IMR-90 (cell line): Measurements from ENCODE around the gene COPZ2. TPM values are rescaled to one million over a fixed set of nuclear protein-coding genes. Genes with fewer than 3 reads are reported as not detected.

ENCODE experiments used
- ATAC-seq: fragments of 200-7000 bp; cut with Tn5 transposase; 2 replicates; pipeline ENCODE4 v1.9.1; 2020; ENCODE audit warnings: low read depth, mild to moderate bottlenecking, moderate library complexity
- BruUV-seq: library from RNA; stranded (reverse); fragments of 400-500 nt; replicated peaks from 2 replicates; lab custom pipeline; 2021; lab: Mats Ljungman, UMichigan
- CTCF ChIA-PET: fragments of 300-600 bp; formaldehyde crosslinking; extraction: SDS; loops from one replicate; lab custom pipeline; 2021; ENCODE audit warnings: antibody characterized with exemption; lab: Yijun Ruan, JAX
- POLR2A ChIA-PET: fragments of 300-600 bp; sonication (Branson Sonifier 250); formaldehyde crosslinking; loops from one replicate; lab custom pipeline; 2022; ENCODE audit warnings: antibody characterized with exemption; ENCODE audit not compliant: unreplicated experiment; lab: Charles Lee
- DNase-seq: peaks from one replicate; pipeline ENCODE4 v3.0.0; 2013
- H2AFZ ChIP-seq: replicated peaks from 2 replicates; pipeline ENCODE3; 2013; ENCODE audit warnings: low read length, mild to moderate bottlenecking; ENCODE audit not compliant: poor library complexity
- H2AK5ac ChIP-seq: 2 replicates; pipeline ENCODE4 v1.6.1; 2013; ENCODE audit warnings: low read depth, low read length, inconsistent platforms
- H2AK9ac ChIP-seq: replicated peaks from 2 replicates; pipeline ENCODE3; 2013; ENCODE audit warnings: mild to moderate bottlenecking, low read depth, low read length, moderate library complexity; ENCODE audit not compliant: poor library complexity
- H2BK120ac ChIP-seq: 2 replicates; pipeline ENCODE4 v1.6.1; 2013; ENCODE audit warnings: low read depth, low read length, inconsistent platforms
- H2BK15ac ChIP-seq: 3 replicates; pipeline ENCODE4 v1.6.1; 2013; ENCODE audit warnings: low read depth, low read length, inconsistent platforms
- H2BK20ac ChIP-seq: 2 replicates; pipeline ENCODE4 v1.6.1; 2013; ENCODE audit warnings: low read depth, mild to moderate bottlenecking, inconsistent platforms, low read length, moderate library complexity
- H2BK5ac ChIP-seq: 2 replicates; pipeline ENCODE4 v1.6.1; 2013; ENCODE audit warnings: mild to moderate bottlenecking, low read depth, low read length, inconsistent platforms; ENCODE audit not compliant: poor library complexity, severe bottlenecking
- H3K14ac ChIP-seq: replicated peaks from 2 replicates; pipeline ENCODE4 v1.6.1; 2013; ENCODE audit warnings: low read depth, low read length, inconsistent platforms
- H3K18ac ChIP-seq: 2 replicates; pipeline ENCODE4 v1.6.1; 2013; ENCODE audit warnings: low read depth, low read length, control low read depth
- H3K23ac ChIP-seq: 2 replicates; pipeline ENCODE4 v1.6.1; 2013; ENCODE audit warnings: low read depth, low read length, inconsistent platforms
- H3K27ac ChIP-seq: 2 replicates; pipeline ENCODE4 v1.5.1; 2013; ENCODE audit warnings: mild to moderate bottlenecking, control low read depth, low read length; ENCODE audit not compliant: insufficient read depth
- H3K27me3 ChIP-seq: 2 replicates; pipeline ENCODE4 v1.6.1; 2013; ENCODE audit warnings: low read length; ENCODE audit not compliant: control insufficient read depth, insufficient read depth
- H3K36me3 ChIP-seq: 2 replicates; pipeline ENCODE4 v1.6.1; 2013; ENCODE audit warnings: low read length, mixed read lengths; ENCODE audit not compliant: control insufficient read depth, insufficient read depth
- H3K4ac ChIP-seq: 2 replicates; pipeline ENCODE4 v1.6.1; 2013; ENCODE audit warnings: low read depth, low read length, inconsistent platforms
- H3K4me1 ChIP-seq: 2 replicates; pipeline ENCODE4 v1.6.1; 2013; ENCODE audit warnings: low read length, mixed read lengths; ENCODE audit not compliant: control insufficient read depth, insufficient read depth
- H3K4me2 ChIP-seq: 2 replicates; pipeline ENCODE4 v1.6.1; 2013; ENCODE audit warnings: low read depth, mild to moderate bottlenecking, control low read depth, low read length, moderate library complexity
- H3K4me3 ChIP-seq: 2 replicates; pipeline ENCODE4 v1.5.1; 2013; ENCODE audit warnings: low read depth, mild to moderate bottlenecking, control low read depth, low read length, moderate library complexity; ENCODE audit not compliant: insufficient read depth
- H3K56ac ChIP-seq: 2 replicates; pipeline ENCODE4 v1.6.1; 2013; ENCODE audit warnings: low read length, inconsistent platforms; ENCODE audit not compliant: insufficient read depth; ENCODE audit errors: extremely low read depth
- H3K79me1 ChIP-seq, 2 experiments: 2 replicates each; pipeline ENCODE4 v1.6.1; 2013; ENCODE audit warnings: low read length in 2 of 2, inconsistent platforms in 1 of 2, low read depth in 1 of 2
- H3K9ac ChIP-seq: 2 replicates; pipeline ENCODE4 v1.6.1; 2013; ENCODE audit warnings: low read depth, low read length, control low read depth
- H3K9me1 ChIP-seq: 2 replicates; pipeline ENCODE4 v1.6.1; 2013; ENCODE audit warnings: low read length, inconsistent platforms; ENCODE audit not compliant: insufficient read depth
- H3K9me3 ChIP-seq: 2 replicates; pipeline ENCODE4 v1.6.1; 2013; ENCODE audit warnings: low read length; ENCODE audit not compliant: control insufficient read depth, insufficient read depth
- H4K20me1 ChIP-seq: 2 replicates; pipeline ENCODE4 v1.6.1; 2013; ENCODE audit warnings: low read length, inconsistent platforms; ENCODE audit not compliant: insufficient read depth
- H4K5ac ChIP-seq: 2 replicates; pipeline ENCODE4 v1.6.1; 2013; ENCODE audit warnings: mild to moderate bottlenecking, low read depth, low read length, control low read depth
- H4K8ac ChIP-seq, 2 experiments: 2 replicates each; pipeline ENCODE4 v1.6.1; 2013; ENCODE audit warnings: low read depth in 2 of 2, low read length in 2 of 2, control low read depth in 1 of 2, inconsistent platforms in 1 of 2
- H4K91ac ChIP-seq: 2 replicates; pipeline ENCODE4 v1.6.1; 2013; ENCODE audit warnings: low read depth, low read length, inconsistent platforms; ENCODE audit not compliant: insufficient read depth
- BHLHE40 ChIP-seq: fragments of 150-350 bp; IDR thresholded peaks from 2 replicates; pipeline ENCODE4 v1.6.1; 2016; ENCODE audit warnings: mild to moderate bottlenecking, low read depth, low read length
- CHD1 ChIP-seq: IDR thresholded peaks from 2 replicates; pipeline ENCODE4 v1.6.1; 2012; ENCODE audit warnings: low read depth, low read length, improper control_type of control experiment
- CTCF ChIP-seq: conservative IDR thresholded peaks from 2 replicates; pipeline ENCODE4 v1.5.1; 2012; ENCODE audit warnings: mild to moderate bottlenecking, low read depth, low read length, improper control_type of control experiment
- MXI1 ChIP-seq: IDR thresholded peaks from 2 replicates; pipeline ENCODE4 v1.6.1; 2012; ENCODE audit warnings: low read depth, mild to moderate bottlenecking, low read length, moderate library complexity, borderline replicate concordance
- RCOR1 ChIP-seq: IDR thresholded peaks from 2 replicates; pipeline ENCODE4 v1.6.1; 2012; ENCODE audit warnings: mild to moderate bottlenecking, low read length, improper control_type of control experiment; ENCODE audit not compliant: insufficient replicate concordance
- SMC3 ChIP-seq: fragments of 150-350 bp; IDR thresholded peaks from 2 replicates; pipeline ENCODE4 v1.6.1; 2016; ENCODE audit warnings: low read depth, mild to moderate bottlenecking, antibody characterized with exemption, low read length, moderate library complexity
- WGBS, 2 experiments: methylation state at CpG; one replicate each; pipeline versions ENCODE4 v1.1.5 to v1.1.7; 2013; ENCODE audit warnings: missing lambda C conversion rate in 2 of 2; ENCODE audit not compliant: insufficient read length in 1 of 2; ENCODE audit errors: extremely low coverage in 2 of 2; 5-methylcytosine and 5-hydroxymethylcytosine counted together
- dilution Hi-C: fragments of 300-500 bp; cut with HindIII; formaldehyde crosslinking; loops from one replicate; pipeline ENCODE4 v1.14.3; 2018; ENCODE audit warnings: low sequenced_read_pairs; ENCODE audit not compliant: unreplicated experiment
- in situ Hi-C: fragments of 300-500 bp; cut with MboI; formaldehyde crosslinking; loops from 3 replicates; pipeline ENCODE4 v1.14.3; 2019; ENCODE audit warnings: low sequenced_read_pairs, inconsistent platforms, mixed read lengths
- intact Hi-C: fragments of 100-400 bp; cut with micrococcal nuclease; formaldehyde crosslinking; loops from 2 replicates; pipeline ENCODE4 v1.10.0; 2022
- polyA plus RNA-seq, 3 experiments: library from polyadenylated mRNA; depleted of rRNA; stranded (reverse); fragments of >200 nt; gene quantifications; 2 replicates each; pipeline ENCODE4 v1.2.3, GENCODE V29; 2012; ENCODE audit warnings: low replicate concordance in 1 of 3
- total RNA-seq: library from RNA; depleted of rRNA; stranded (reverse); fragments of >200 nt; gene quantifications from 2 replicates; pipeline ENCODE4 v1.2.3, GENCODE V29; 2012
- TF ChIP-seq, protein P1 (sequence below): fragments of 150-350 bp; IDR thresholded peaks from 2 replicates; pipeline ENCODE4 v1.6.1; 2017; ENCODE audit warnings: mild to moderate bottlenecking, antibody characterized with exemption, low read length, low read depth

COPZ2 gene
- total and polyA plus RNA-seq, 2 of the 4 experiments (the other 2 are of a cell fraction), result 41.0 to 86.1 TPM

- H3K56ac ChIP-seq, result no peak overlapping the region
- no peak overlapping the region for H3K9ac ChIP-seq
- no peak overlapping the region for H3K14ac ChIP-seq
- ChIA-PET CTCF (interaction anchor here (1.0 to 1.3 kb wide), 2 partner anchors 16 to 55 kb away, joined by 3 read pairs; no protein-coding TSS in a partner anchor), POLR2A (no interaction called here)
- in situ Hi-C loops, result no loop called here
- no peak overlapping the region for H2AK9ac ChIP-seq
- no peak overlapping the region for H2BK20ac ChIP-seq
- no peak overlapping the region for H3K27ac ChIP-seq
- no peak overlapping the region for H3K23ac ChIP-seq
- ATAC-seq (no peak), DNase-seq (no peak)
- H3K4me1 ChIP-seq, result peaks cover 4% of the 10 kb centered on the region
- dilution Hi-C loops, result no loop called here
- TF ChIP-seq SMC3 (no peak), CTCF (no peak), RCOR1 (no peak), CHD1 (no peak), MXI1 (no peak), BHLHE40 (no peak)
- TF ChIP-seq, protein P1, sequence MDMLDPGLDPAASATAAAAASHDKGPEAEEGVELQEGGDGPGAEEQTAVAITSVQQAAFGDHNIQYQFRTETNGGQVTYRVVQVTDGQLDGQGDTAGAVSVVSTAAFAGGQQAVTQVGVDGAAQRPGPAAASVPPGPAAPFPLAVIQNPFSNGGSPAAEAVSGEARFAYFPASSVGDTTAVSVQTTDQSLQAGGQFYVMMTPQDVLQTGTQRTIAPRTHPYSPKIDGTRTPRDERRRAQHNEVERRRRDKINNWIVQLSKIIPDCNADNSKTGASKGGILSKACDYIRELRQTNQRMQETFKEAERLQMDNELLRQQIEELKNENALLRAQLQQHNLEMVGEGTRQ, result no peak
- no peak overlapping the region for H3K18ac ChIP-seq
- H4K8ac ChIP-seq, result no peak overlapping the region
- peaks cover 8 to 62% of the 10 kb centered on the region in 2 experiments for H3K79me1 ChIP-seq
- no peaks in the 10 kb centered on the region for H3K36me3 ChIP-seq
- BruUV-seq, result no TSS peak
- H3K9me3 ChIP-seq, result no peaks in the 10 kb centered on the region
- peaks cover 59% of the 10 kb centered on the region for H4K20me1 ChIP-seq
- H2AFZ ChIP-seq, result no peak overlapping the region
- H2AK5ac ChIP-seq, result no peak overlapping the region
- no CpG with 5 or more reads among the region's 5 CpGs for WGBS, 2 experiments
- no peaks in the 10 kb centered on the region; the same call in none of the 2 replicates for H3K9me1 ChIP-seq
- H4K91ac ChIP-seq, result no peak overlapping the region
- H3K4me3 ChIP-seq, result no peak overlapping the region
- no peak overlapping the region for H3K4ac ChIP-seq
- no peak overlapping the region for H2BK15ac ChIP-seq
- no peak overlapping the region for H2BK5ac ChIP-seq
- no peaks in the 10 kb centered on the region for H3K27me3 ChIP-seq
- no peak overlapping the region for H2BK120ac ChIP-seq
- no peak overlapping the region for H3K4me2 ChIP-seq
- no peak overlapping the region for H4K5ac ChIP-seq
- intact Hi-C loops, result no loop called here
These were observed 44.3 kb upstream of the COPZ2 start for GRCh38 chr17:48081858-48082257.
